Measurements from ENCODE around the gene PIK3R4. TPM values are rescaled to one million over a fixed set of nuclear protein-coding genes. Genes with fewer than 3 reads are reported as not detected.

PIK3R4 gene
- total RNA-seq, 6 experiments from 2014 or later: 21.3 to 28.3 (median 22.9) TPM

GRCh38 chr3:130757611-130758150 is 11.1 kb upstream of the PIK3R4 start:
- no peak overlapping the region for H3K27ac Mint-ChIP-seq
- no peaks in the 10 kb centered on the region for H3K36me3 Mint-ChIP-seq (ENCODE audit: low read depth)
- no peaks in the 10 kb centered on the region for H3K9me3 Mint-ChIP-seq
- H3K27me3 Mint-ChIP-seq (ENCODE audit: insufficient read depth): no peaks in the 10 kb centered on the region; the same call in 1 of the 2 replicates
- peaks cover 17% of the 10 kb centered on the region for H3K4me1 Mint-ChIP-seq (ENCODE audit: low read depth)
- DNase-seq: no peak
- no peak overlapping the region for H3K4me3 Mint-ChIP-seq
- TF ChIP-seq CTCF (IDR thresholded peaks at IDR 0.05): no peak

- H3K36me3 Mint-ChIP-seq (ENCODE audit: low read depth): no peaks in the 10 kb centered on the region
- H3K27me3 Mint-ChIP-seq (ENCODE audit: insufficient read depth): peaks cover under 1% of the 10 kb centered on the region
- no peak overlapping the region for H3K27ac Mint-ChIP-seq
- no peaks in the 10 kb centered on the region for H3K9me3 Mint-ChIP-seq
- TF ChIP-seq CTCF (IDR thresholded peaks at IDR 0.05): no peak
- no peak for DNase-seq
- peaks cover 9% of the 10 kb centered on the region for H3K4me1 Mint-ChIP-seq (ENCODE audit: low read depth)
- no peak overlapping the region for H3K4me3 Mint-ChIP-seq
Observed at GRCh38 chr3:130755666-130756065, 9.0 kb upstream of the PIK3R4 start.

GRCh38 chr3:130748981-130749380 is 2.4 kb upstream of the PIK3R4 start:
- no peak for TF ChIP-seq CTCF (IDR thresholded peaks at IDR 0.05)
- Mint-ChIP-seq H3K4me3 (no peak overlapping the region), H3K36me3 (ENCODE audit: low read depth) (no peaks in the 10 kb centered on the region), H3K27ac (no peak overlapping the region), H3K4me1 (ENCODE audit: low read depth) (peaks cover 13% of the 10 kb centered on the region), H3K27me3 (ENCODE audit: insufficient read depth) (peaks cover 3% of the 10 kb centered on the region; the same call in 1 of the 2 replicates), H3K9me3 (no peaks in the 10 kb centered on the region)
- peak; percentile 26 for DNase-seq

- no peaks in the 10 kb centered on the region for H3K9me3 Mint-ChIP-seq
- peaks cover 19% of the 10 kb centered on the region for H3K4me1 Mint-ChIP-seq (ENCODE audit: low read depth)
- TF ChIP-seq CTCF (IDR thresholded peaks at IDR 0.05): no peak; the same call in 1 of the 2 replicates
- H3K36me3 Mint-ChIP-seq (ENCODE audit: low read depth): peaks cover 4% of the 10 kb centered on the region; the same call in 1 of the 2 replicates
- no peak overlapping the region for H3K4me3 Mint-ChIP-seq
- no peak for DNase-seq
- peaks cover 3% of the 10 kb centered on the region; the same call in 1 of the 2 replicates for H3K27me3 Mint-ChIP-seq (ENCODE audit: insufficient read depth)
- H3K27ac Mint-ChIP-seq: no peak overlapping the region; the same call in 1 of the 2 replicates
Observed at GRCh38 chr3:130748467-130748861, 1.8 kb upstream of the PIK3R4 start.

GRCh38 chr3:130743354-130743753 is 3.3 kb downstream of the PIK3R4 start:
- H3K27ac Mint-ChIP-seq: no peak overlapping the region
- peaks cover 39% of the 10 kb centered on the region for H3K4me1 Mint-ChIP-seq (ENCODE audit: low read depth)
- H3K4me3 Mint-ChIP-seq: peak overlapping the region; percentile 8; the same call in 1 of the 2 replicates
- H3K27me3 Mint-ChIP-seq (ENCODE audit: insufficient read depth): no peaks in the 10 kb centered on the region
- H3K36me3 Mint-ChIP-seq (ENCODE audit: low read depth): peaks cover 21% of the 10 kb centered on the region
- TF ChIP-seq CTCF (IDR thresholded peaks at IDR 0.05): no peak
- DNase-seq: no peak
- no peaks in the 10 kb centered on the region for H3K9me3 Mint-ChIP-seq

Data from HFFc6 (cell line).